LNCaP clone FGC (cell line): ENCODE measurements around the gene TMEM39B.

Experiments used
- DNase-seq: peaks from one replicate; pipeline ENCODE4 v3.0.0-alpha.2; 2011; ENCODE audit warnings: low read depth
- H3K4me3 ChIP-seq: 2 replicates; pipeline ENCODE4 v1.5.1; 2011; ENCODE audit warnings: mild to moderate bottlenecking, low read depth, low read length, control low read depth
- TF ChIP-seq, protein P1 (sequence below): IDR thresholded peaks from 2 replicates; pipeline ENCODE4 v1.5.1; 2012; ENCODE audit warnings: mild to moderate bottlenecking; ENCODE audit not compliant: control insufficient read depth, insufficient read depth; ENCODE audit errors: extremely low read depth

The TMEM39B gene

DNA sequence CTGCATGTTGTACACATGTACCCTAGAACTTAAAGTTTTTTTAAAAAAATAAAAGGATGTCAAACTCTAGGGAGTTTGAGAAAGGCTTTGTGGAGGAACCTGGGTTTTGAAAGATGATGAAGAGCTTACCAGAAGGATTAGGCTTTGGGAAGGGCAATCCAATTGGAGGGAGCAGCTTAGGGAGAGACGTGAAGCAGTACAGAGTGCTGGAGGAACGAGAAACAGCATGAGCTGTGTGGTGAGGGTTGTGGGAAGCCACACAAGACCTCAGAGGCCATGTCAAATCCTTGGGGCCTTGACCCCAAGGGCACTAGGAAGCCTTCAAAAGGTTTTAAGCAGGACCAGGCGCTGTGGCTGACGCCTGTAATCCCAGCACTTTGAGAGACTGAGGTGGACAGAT lies 26.7 kb downstream of the TMEM39B start:
- DNase-seq = no peak
- H3K4me3 ChIP-seq = no peak overlapping the region
- TF ChIP-seq, protein P1, sequence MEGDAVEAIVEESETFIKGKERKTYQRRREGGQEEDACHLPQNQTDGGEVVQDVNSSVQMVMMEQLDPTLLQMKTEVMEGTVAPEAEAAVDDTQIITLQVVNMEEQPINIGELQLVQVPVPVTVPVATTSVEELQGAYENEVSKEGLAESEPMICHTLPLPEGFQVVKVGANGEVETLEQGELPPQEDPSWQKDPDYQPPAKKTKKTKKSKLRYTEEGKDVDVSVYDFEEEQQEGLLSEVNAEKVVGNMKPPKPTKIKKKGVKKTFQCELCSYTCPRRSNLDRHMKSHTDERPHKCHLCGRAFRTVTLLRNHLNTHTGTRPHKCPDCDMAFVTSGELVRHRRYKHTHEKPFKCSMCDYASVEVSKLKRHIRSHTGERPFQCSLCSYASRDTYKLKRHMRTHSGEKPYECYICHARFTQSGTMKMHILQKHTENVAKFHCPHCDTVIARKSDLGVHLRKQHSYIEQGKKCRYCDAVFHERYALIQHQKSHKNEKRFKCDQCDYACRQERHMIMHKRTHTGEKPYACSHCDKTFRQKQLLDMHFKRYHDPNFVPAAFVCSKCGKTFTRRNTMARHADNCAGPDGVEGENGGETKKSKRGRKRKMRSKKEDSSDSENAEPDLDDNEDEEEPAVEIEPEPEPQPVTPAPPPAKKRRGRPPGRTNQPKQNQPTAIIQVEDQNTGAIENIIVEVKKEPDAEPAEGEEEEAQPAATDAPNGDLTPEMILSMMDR = no peak

DNA sequence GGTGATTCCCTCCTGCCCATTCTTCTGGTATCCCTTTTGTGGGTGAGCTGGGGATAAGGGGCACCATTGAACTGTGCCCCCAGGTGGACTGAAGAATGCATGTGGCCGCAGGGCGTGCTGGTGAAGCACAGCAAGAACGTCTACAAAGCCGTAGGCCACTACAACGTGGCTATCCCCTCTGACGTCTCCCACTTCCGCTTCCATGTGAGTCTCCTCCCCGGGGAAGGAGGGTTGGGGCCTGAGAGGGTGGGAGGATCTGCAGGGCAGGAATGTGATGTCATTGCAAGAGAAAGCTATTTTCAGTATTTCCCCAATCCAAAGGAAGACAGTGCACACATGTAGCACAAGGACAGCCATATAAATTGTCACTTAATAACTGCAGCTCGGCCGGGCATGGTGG lies 27.6 kb downstream of the TMEM39B start:
- DNase-seq = no peak
- TF ChIP-seq, protein P1 = no peak
- H3K4me3 ChIP-seq = no peak overlapping the region

DNA sequence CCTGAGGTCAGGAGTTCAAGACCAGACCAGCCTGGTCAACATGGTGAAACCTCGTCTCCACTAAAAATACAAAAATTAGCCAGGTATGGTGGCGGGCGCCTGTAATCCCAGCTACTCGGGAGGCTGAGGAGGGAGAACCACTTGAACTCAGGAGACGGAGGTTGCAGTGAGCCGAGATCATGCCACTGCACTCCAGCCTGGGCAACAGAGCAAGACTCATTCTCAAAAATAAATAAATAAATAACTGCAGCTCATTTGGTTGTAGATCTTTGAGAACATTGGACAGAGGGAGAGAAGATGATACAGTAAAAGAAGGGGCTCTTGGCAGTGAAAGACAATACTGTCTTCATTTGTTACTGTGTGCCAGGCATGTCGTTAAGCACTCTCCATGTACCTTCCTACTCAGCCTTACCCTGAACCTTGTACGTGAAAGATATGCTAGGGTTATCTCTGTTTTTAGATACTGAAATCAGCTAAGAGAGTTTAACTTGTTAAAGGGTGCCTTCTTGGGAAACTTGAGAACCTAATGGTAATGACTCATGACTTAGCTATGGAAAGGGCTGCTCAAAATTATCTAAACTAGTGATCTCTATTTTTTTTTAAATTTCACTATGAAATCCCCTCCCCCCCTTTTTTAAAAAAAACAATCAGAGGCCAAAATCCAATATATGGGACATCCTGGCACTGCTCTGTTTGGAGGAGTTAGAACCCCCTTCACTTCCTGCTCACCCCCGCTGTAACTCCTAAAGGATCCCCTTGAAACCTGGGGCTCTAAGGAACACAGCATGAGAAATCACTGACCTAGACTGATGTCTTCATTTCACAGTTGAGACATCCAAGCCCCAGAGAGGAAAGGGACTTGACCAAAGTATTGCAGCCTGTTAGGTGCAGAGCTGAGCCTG lies 28.3 kb downstream of the TMEM39B start:
- no peak overlapping the region for H3K4me3 ChIP-seq
- DNase-seq = no peak
- TF ChIP-seq, protein P1 = no peak

DNA sequence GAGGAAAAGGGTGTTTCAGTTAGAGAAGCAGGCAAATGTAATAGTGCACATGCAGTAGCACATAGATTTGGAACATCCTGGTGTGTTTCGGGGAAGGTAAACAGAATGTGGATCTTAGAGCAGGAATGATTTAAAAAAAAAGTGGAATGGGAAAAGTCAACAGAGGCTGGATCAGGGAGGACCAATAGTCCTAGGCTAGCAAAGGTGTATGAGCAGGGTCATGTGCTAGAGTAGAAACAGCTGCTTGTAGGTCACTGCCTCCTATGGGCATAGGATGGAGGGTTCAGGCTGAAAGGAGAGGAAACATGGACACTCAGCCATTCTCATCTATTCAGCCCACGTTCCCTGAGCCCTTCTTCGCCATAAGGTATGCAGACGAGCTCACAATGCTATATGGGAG lies 31.4 kb downstream of the TMEM39B start:
- no peak for DNase-seq
- H3K4me3 ChIP-seq = no peak overlapping the region
- TF ChIP-seq, protein P1 = no peak

DNA sequence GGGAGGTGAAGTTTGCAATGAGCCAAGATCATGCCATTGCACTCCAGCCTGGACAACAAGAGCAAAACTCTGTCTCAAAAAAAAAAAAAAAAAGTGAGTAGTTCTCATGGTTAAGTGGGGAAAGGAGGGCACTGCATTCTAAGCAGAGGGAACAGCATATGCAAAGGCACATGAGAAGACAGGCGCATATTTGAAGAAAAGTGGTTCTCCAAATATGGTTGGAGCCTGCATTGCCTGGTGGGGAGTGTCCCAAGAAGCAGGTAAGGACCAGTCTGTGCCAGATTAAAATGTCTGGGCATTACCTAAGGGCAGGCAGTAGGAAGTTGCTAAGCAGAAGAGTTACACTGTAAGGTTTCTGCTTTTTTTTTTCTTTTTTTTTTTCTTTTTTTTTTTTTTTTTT lies 32.6 kb downstream of the TMEM39B start:
- H3K4me3 ChIP-seq = no peak overlapping the region
- TF ChIP-seq, protein P1 = no peak
- no peak for DNase-seq

- no peak for DNase-seq
- TF ChIP-seq, protein P1 = no peak
- H3K4me3 ChIP-seq = no peak overlapping the region
Observed at GRCh38 chr1:32106663-32107275, 34.0 kb downstream of the TMEM39B start.
